Fibroblast of lung (primary cell): ENCODE data around the gene PPP4C.

ENCODE experiments used
- CTCF ChIP-seq, 2 donors: IDR thresholded peaks in 1 of 2; conservative IDR thresholded peaks in 1 of 2; 1 replicate in 1 of 2; 2 replicates in 1 of 2; pipeline ENCODE4 v1.5.1; 2011 to 2012; ENCODE audit warnings: low read length in 2 of 2, control low read depth in 1 of 2, inconsistent platforms in 1 of 2, low read depth in 1 of 2, mild to moderate bottlenecking in 1 of 2
- EZH2 ChIP-seq: IDR thresholded peaks from 2 replicates; pipeline ENCODE4 v1.5.1; 2012; ENCODE audit warnings: low read length, control low read depth, mild to moderate bottlenecking; ENCODE audit errors: missing control alignments

- TF ChIP-seq CTCF (conservative IDR thresholded peaks at IDR 0.05 in 1 of 2, IDR thresholded peaks at IDR 0.05 in 1 of 2; ENCODE audit: low read depth in 1 of 2, low read length in 2 of 2) (no peak), EZH2 (no peak)
These were observed 6.8 kb downstream of the PPP4C start for GRCh38 chr16:30082545-30083090.
